Keratinocyte (primary cell): ENCODE measurements around the gene MFAP3L.

Experiments used
- CTCF ChIP-seq, 3 experiments: IDR thresholded peaks in 1 of 3; conservative IDR thresholded peaks in 1 of 3; optimal IDR thresholded peaks in 1 of 3; 2 replicates in 2 of 3; 3 replicates in 1 of 3; pipeline versions ENCODE3 to v1.5.1; 2011; ENCODE audit warnings: low read length in 3 of 3, mild to moderate bottlenecking in 3 of 3, moderate library complexity in 2 of 3, control low read depth in 1 of 3, inconsistent platforms in 1 of 3; ENCODE audit not compliant: insufficient read depth in 2 of 3; ENCODE audit errors: extremely low read depth in 1 of 3
- EZH2 ChIP-seq: IDR thresholded peaks from one replicate; pipeline ENCODE4 v1.6.1; 2012; ENCODE audit warnings: inconsistent platforms, mild to moderate bottlenecking, low read length, moderate library complexity

GRCh38 chr4:170001011-170001744, 25.0 kb downstream of the MFAP3L start:
- TF ChIP-seq CTCF (optimal IDR thresholded peaks at IDR 0.05 in 1 of 3, IDR thresholded peaks at IDR 0.05 in 1 of 3, conservative IDR thresholded peaks at IDR 0.05 in 1 of 3; ENCODE audit: extremely low read depth in 1 of 3, insufficient read depth in 2 of 3, low read length in 3 of 3) (no peak), EZH2 (no peak)
